RWPE2 (cell line): ENCODE data around the gene SMIM22.

ENCODE experiments used
- ATAC-seq: fragments of 200-7000 bp; cut with Tn5 transposase; 3 replicates; pipeline ENCODE4 v1.9.1; 2021; ENCODE audit warnings: low read depth
- DNase-seq: peaks from one replicate; pipeline ENCODE4 v3.0.0-alpha.2; 2020; ENCODE audit warnings: low spot score
- H3K27ac ChIP-seq: fragments of 450-650 bp; 2 replicates; pipeline ENCODE4 v1.5.1; 2017; ENCODE audit warnings: mild to moderate bottlenecking; ENCODE audit not compliant: poor library complexity, severe bottlenecking
- H3K27me3 ChIP-seq: fragments of 250-450 bp; sonication (Bioruptor Pico); 2 replicates; pipeline ENCODE4 v1.5.1; 2021; ENCODE audit warnings: mild to moderate bottlenecking, moderate library complexity; ENCODE audit not compliant: insufficient read depth, poor library complexity, severe bottlenecking
- H3K36me3 ChIP-seq: fragments of 250-450 bp; sonication (Bioruptor Pico); 2 replicates; pipeline ENCODE4 v1.5.1; 2020; ENCODE audit warnings: low read depth, mild to moderate bottlenecking, moderate library complexity
- H3K4me1 ChIP-seq: fragments of 250-450 bp; sonication (Bioruptor Pico); 2 replicates; pipeline ENCODE4 v1.5.1; 2021; ENCODE audit warnings: mild to moderate bottlenecking, moderate library complexity; ENCODE audit not compliant: insufficient read depth, poor library complexity, severe bottlenecking
- H3K4me3 ChIP-seq: fragments of 250-450 bp; sonication (Bioruptor Pico); 2 replicates; pipeline ENCODE4 v1.5.1; 2021; ENCODE audit warnings: mild to moderate bottlenecking, moderate library complexity; ENCODE audit not compliant: severe bottlenecking
- H3K9me3 ChIP-seq: fragments of 250-450 bp; sonication (Bioruptor Pico); 2 replicates; pipeline ENCODE4 v1.5.1; 2021; ENCODE audit warnings: mild to moderate bottlenecking, moderate library complexity; ENCODE audit not compliant: severe bottlenecking
- TF ChIP-seq, protein P1 (sequence below): fragments of 450-650 bp; IDR thresholded peaks from one replicate; pipeline ENCODE4 v1.5.1; 2017; ENCODE audit warnings: mild to moderate bottlenecking, moderate library complexity; ENCODE audit not compliant: poor library complexity, severe bottlenecking

SMIM22 gene

DNA sequence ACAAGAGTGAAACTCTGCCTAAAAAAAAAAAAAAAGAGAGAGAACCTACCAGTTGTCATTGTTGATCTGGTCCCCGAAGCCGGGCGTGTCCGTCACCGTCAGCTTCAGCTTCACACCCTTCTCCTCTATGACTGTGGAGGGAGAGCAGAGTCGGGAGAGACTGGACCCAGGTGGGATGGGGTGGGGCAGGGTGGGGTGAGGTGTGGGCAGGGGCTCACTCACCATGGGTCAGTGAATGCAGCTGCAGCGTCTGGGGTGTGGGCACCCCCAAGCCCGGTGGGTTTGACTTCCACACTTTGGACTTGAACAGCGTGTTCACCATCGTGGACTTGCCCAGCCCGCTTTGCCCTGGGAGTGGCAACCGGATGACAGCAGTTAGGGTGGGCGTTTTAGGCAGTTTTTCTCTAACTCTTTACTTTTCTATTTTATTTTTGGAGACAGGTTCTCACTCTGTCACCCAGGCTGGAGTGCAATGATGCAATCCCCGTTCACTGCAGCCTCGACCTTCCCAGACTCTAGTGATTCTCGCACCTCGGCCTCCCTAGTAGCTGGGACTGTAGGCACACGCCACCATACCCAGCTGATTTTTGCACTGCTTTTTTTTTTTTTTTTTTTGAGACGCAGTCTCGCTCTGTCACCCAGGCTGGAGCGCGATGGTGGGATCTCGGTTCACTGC is 9.3 kb upstream of the SMIM22 start:
- H3K36me3 ChIP-seq: no peaks in the 10 kb centered on the region
- TF ChIP-seq, protein P1, sequence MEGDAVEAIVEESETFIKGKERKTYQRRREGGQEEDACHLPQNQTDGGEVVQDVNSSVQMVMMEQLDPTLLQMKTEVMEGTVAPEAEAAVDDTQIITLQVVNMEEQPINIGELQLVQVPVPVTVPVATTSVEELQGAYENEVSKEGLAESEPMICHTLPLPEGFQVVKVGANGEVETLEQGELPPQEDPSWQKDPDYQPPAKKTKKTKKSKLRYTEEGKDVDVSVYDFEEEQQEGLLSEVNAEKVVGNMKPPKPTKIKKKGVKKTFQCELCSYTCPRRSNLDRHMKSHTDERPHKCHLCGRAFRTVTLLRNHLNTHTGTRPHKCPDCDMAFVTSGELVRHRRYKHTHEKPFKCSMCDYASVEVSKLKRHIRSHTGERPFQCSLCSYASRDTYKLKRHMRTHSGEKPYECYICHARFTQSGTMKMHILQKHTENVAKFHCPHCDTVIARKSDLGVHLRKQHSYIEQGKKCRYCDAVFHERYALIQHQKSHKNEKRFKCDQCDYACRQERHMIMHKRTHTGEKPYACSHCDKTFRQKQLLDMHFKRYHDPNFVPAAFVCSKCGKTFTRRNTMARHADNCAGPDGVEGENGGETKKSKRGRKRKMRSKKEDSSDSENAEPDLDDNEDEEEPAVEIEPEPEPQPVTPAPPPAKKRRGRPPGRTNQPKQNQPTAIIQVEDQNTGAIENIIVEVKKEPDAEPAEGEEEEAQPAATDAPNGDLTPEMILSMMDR: no peak
- ATAC-seq: no peak
- H3K4me3 ChIP-seq: no peak overlapping the region
- H3K27ac ChIP-seq: no peak overlapping the region
- DNase-seq: no peak
- no peaks in the 10 kb centered on the region for H3K9me3 ChIP-seq
- H3K4me1 ChIP-seq: no peaks in the 10 kb centered on the region
- H3K27me3 ChIP-seq: no peaks in the 10 kb centered on the region

DNA sequence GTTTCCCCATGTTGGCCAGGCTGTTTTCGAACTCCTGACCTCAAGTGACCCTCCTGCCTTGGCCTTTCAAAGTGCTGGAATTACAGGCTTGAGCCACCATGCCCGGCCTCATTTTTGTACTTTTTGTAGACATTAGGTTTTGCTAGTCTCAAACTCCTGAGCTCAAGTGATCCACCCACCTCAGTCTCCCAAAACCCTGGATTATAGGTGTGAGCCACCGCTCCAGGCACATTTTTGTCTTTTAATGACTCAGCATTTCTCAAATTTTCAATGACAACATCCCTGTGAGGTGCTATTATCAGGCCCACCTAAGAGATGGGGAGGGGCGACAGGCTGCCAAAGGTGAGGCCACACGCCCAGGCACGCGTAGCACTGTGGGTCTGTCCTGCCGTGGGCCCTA is 8.1 kb upstream of the SMIM22 start:
- Histone ChIP-seq H3K4me3 (no peak overlapping the region), H3K9me3 (no peaks in the 10 kb centered on the region), H3K27ac (no peak overlapping the region), H3K4me1 (no peaks in the 10 kb centered on the region), H3K36me3 (no peaks in the 10 kb centered on the region), H3K27me3 (no peaks in the 10 kb centered on the region)
- no peak for DNase-seq
- no peak for ATAC-seq
- TF ChIP-seq, protein P1: no peak

DNA sequence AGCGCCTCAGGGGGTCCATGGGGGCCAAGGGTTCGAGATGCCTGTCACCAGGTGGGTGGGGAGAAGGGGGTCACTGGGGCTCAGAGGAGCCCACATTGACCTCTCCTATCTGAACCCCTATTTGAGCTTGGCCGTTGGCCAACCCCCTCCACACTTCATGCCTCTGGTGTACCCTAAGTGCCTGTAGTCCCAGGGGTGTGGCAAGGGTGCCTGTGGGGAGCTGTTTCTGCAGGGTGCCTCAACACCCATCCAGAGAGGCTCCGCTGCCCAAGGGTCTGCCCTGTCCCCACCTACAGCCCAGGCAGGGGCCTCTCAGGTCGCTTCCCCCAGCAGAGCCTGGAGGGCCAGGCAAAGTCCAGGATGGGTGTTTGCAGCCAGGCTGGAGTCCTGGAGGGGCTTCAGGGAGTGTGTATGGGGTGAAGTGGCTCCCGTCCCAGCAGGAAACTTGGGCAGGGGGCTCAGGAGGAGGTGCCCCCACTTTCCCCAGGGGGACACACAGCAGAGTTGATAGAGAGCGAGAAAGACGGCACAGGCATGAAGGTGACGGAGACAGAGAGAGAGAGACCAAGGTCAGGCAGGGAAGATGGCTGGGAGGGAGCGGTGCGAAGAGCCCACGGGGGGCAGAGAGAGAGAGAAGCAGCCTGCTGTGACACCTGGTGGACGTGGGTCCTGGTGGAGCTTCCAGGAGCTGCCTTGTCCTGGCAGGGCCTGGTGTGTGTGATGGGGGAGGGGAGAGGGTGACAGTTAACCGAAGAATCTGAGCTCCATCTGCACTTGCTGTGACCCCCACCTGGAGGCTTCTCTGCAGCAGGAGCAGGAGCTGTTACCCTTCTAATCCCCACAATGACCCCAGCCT is 7.3 kb upstream of the SMIM22 start, which contains the start of gene SEPTIN12:
TSS of gene SEPTIN12 (minus strand) at position 719 of the 856 bp plus-strand sequence. CDS start at position 19, 700 bp downstream.
- Histone ChIP-seq H3K4me1 (no peaks in the 10 kb centered on the region), H3K9me3 (no peaks in the 10 kb centered on the region), H3K4me3 (no peak within 1 kb of the TSS), H3K36me3 (no peaks in the 10 kb centered on the region), H3K27me3 (no peaks in the 10 kb centered on the region), H3K27ac (no peak within 1 kb of the TSS)
- DNase-seq (no peak), ATAC-seq (no peak)
- TF ChIP-seq, protein P1: no peak

DNA sequence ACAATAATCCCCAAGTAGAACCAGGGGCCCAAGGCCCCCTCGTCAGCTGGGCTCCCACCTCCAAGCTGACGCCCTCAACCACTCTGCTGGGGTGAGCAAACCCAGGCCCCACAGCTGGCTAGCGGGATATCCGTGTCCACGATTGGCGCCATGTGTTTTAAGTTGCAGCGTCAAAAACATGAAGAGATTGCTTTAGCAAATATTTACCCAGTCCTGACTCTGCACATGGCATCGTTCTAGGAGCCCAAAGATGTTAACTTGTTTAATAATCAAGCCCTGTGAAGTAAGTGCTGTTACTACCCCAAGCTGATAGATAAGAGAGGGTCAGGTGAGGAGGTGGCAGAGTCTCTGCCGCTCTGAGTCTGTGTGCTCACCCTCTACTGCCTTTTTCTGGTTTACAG is 6.7 kb upstream of the SMIM22 start:
- Histone ChIP-seq H3K4me1 (no peaks in the 10 kb centered on the region), H3K4me3 (no peak overlapping the region), H3K27ac (no peak overlapping the region), H3K36me3 (no peaks in the 10 kb centered on the region), H3K9me3 (no peaks in the 10 kb centered on the region), H3K27me3 (no peaks in the 10 kb centered on the region)
- ATAC-seq (no peak), DNase-seq (no peak)
- TF ChIP-seq, protein P1: no peak
